GM12878 (cell line): ENCODE data around the gene ITGB8. TPM values are rescaled to one million over a fixed set of nuclear protein-coding genes. Genes with fewer than 3 reads are reported as not detected.

Experiments
- ATAC-seq: fragments of 200-7000 bp; cut with Tn5 transposase; 3 replicates; pipeline ENCODE4 v1.9.1; 2020; ENCODE audit warnings: mild to moderate bottlenecking, moderate library complexity
- BruUV-seq: library from RNA; stranded (reverse); fragments of 400-500 nt; replicated peaks from 2 replicates; lab custom pipeline; 2021; lab: Mats Ljungman, UMichigan
- CTCF ChIA-PET: fragments of 300-600 bp; sonication (Branson Sonifier 250); formaldehyde crosslinking; extraction: SDS; loops from one replicate; lab custom pipeline; 2021; ENCODE audit warnings: inconsistent platforms; lab: Yijun Ruan, JAX
- POLR2A ChIA-PET: fragments of 350-600 bp; formaldehyde crosslinking; extraction: SDS; loops from one replicate; lab custom pipeline; 2021; ENCODE audit warnings: inconsistent platforms; lab: Charles Lee
- RAD21 ChIA-PET: fragments of 300-600 bp; sonication (Branson Sonifier 250); formaldehyde crosslinking; loops from one replicate; lab custom pipeline; 2023; ENCODE audit warnings: antibody characterized with exemption; ENCODE audit not compliant: unreplicated experiment; lab: Charles Lee
- SMC1A ChIA-PET: fragments of 300-600 bp; sonication (Branson Sonifier 250); formaldehyde crosslinking; loops from one replicate; lab custom pipeline; 2023; ENCODE audit not compliant: unreplicated experiment, uncharacterized antibody; lab: Charles Lee
- DNase-seq: peaks from one replicate; pipeline ENCODE4 v3.0.0-alpha.2; 2011; ENCODE audit warnings: low read depth, low spot score
- FAIRE-seq: peaks from 3 replicates; lab custom pipeline; 2011; peaks lifted over from hg19 to GRCh38; lab: Jason Lieb, UNC
- H2AFZ ChIP-seq: 2 replicates; pipeline ENCODE4 v1.6.0; 2011; ENCODE audit warnings: low read depth, low read length, control low read depth; ENCODE audit not compliant: control insufficient read depth
- H3K27ac ChIP-seq: 2 replicates; pipeline ENCODE4 v1.5.1; 2011; ENCODE audit warnings: control low read depth; ENCODE audit not compliant: control insufficient read depth, insufficient read depth
- H3K27me3 ChIP-seq, 2 experiments: replicated peaks in 1 of 2; 2 replicates each; pipeline versions ENCODE4 v1.6.0 to v1.6.1; 2011; ENCODE audit warnings: low read length in 1 of 2; ENCODE audit not compliant: control insufficient read depth in 2 of 2, insufficient read depth in 2 of 2
- H3K36me3 ChIP-seq, 2 experiments: 2 replicates each; pipeline ENCODE4 v1.5.1; 2011; ENCODE audit warnings: low read length in 1 of 2; ENCODE audit not compliant: control insufficient read depth in 2 of 2, insufficient read depth in 2 of 2
- H3K4me1 ChIP-seq: 2 replicates; pipeline ENCODE4 v1.6.1; 2011; ENCODE audit warnings: mild to moderate bottlenecking, low read length, moderate library complexity, mixed read lengths; ENCODE audit not compliant: control insufficient read depth, insufficient read depth
- H3K4me2 ChIP-seq: 2 replicates; pipeline ENCODE4 v1.6.0; 2011; ENCODE audit warnings: control low read depth; ENCODE audit not compliant: control insufficient read depth, insufficient read depth
- H3K4me3 ChIP-seq: fragments of 200-600 bp; sonication (generic); 2 replicates; pipeline ENCODE4 v1.5.1; 2016
- H3K79me2 ChIP-seq: 2 replicates; pipeline ENCODE4 v1.6.0; 2011; ENCODE audit warnings: low read length; ENCODE audit not compliant: control insufficient read depth, insufficient read depth
- H3K9ac ChIP-seq: 2 replicates; pipeline ENCODE4 v1.8.0; 2011; ENCODE audit warnings: low read length, control low read depth, mixed read lengths; ENCODE audit not compliant: control insufficient read depth, insufficient read depth
- H3K9me3 ChIP-seq: replicated peaks from 3 replicates; pipeline ENCODE4 v1.5.1; 2011; ENCODE audit warnings: mild to moderate bottlenecking, low read length; ENCODE audit not compliant: control insufficient read depth, insufficient read depth
- H4K20me1 ChIP-seq: 2 replicates; pipeline ENCODE4 v1.6.0; 2011; ENCODE audit not compliant: control insufficient read depth, insufficient read depth
- BMI1 ChIP-seq: fragments of 450-650 bp; IDR thresholded peaks from 2 replicates; pipeline ENCODE4 v1.6.1; 2016; ENCODE audit warnings: mild to moderate bottlenecking, moderate library complexity, borderline replicate concordance
- CBX3 ChIP-seq: fragments of 200-600 bp; sonication (generic); IDR thresholded peaks from 2 replicates; pipeline ENCODE4 v1.6.1; 2016; ENCODE audit warnings: low read depth, borderline replicate concordance
- CREM ChIP-seq: IDR thresholded peaks from 2 replicates; pipeline ENCODE4 v1.6.1; 2014; ENCODE audit warnings: antibody characterized with exemption, low read depth
- IRF4 ChIP-seq: IDR thresholded peaks from 2 replicates; pipeline ENCODE4 v1.6.1; 2011; ENCODE audit warnings: low read depth, low read length
- KAT2A ChIP-seq: conservative IDR thresholded peaks from 2 replicates; pipeline ENCODE4 v1.6.1; 2011; ENCODE audit warnings: low read depth, low read length; ENCODE audit not compliant: control insufficient read depth
- KLF5 ChIP-seq: fragments of 450-650 bp; IDR thresholded peaks from 2 replicates; pipeline ENCODE4 v1.6.1; 2014; ENCODE audit warnings: mild to moderate bottlenecking; ENCODE audit not compliant: partially characterized antibody
- MEF2B ChIP-seq: fragments of 450-650 bp; IDR thresholded peaks from 2 replicates; pipeline ENCODE4 v1.6.1; 2018; ENCODE audit warnings: mild to moderate bottlenecking, moderate library complexity; ENCODE audit not compliant: partially characterized antibody, poor library complexity, severe bottlenecking
- MYB ChIP-seq: fragments of 150-350 bp; IDR thresholded peaks from 2 replicates; pipeline ENCODE4 v1.6.1; 2014; ENCODE audit warnings: mild to moderate bottlenecking, low read depth, low read length, borderline replicate concordance
- NFYA ChIP-seq: IDR thresholded peaks from 2 replicates; pipeline ENCODE4 v1.6.1; 2011; ENCODE audit warnings: low read depth, mild to moderate bottlenecking, low read length, improper control_type of control experiment, borderline replicate concordance
- NFYB ChIP-seq: IDR thresholded peaks from 2 replicates; pipeline ENCODE4 v1.6.1; 2011; ENCODE audit warnings: low read depth, mild to moderate bottlenecking, low read length, improper control_type of control experiment, moderate library complexity; ENCODE audit not compliant: insufficient read depth
- NR2C1 ChIP-seq: fragments of 450-650 bp; IDR thresholded peaks from 2 replicates; pipeline ENCODE4 v1.6.1; 2017; ENCODE audit warnings: antibody characterized with exemption, mild to moderate bottlenecking, moderate library complexity
- RBBP5 ChIP-seq: fragments of 200-600 bp; sonication (generic); conservative IDR thresholded peaks from 2 replicates; pipeline ENCODE4 v1.6.1; 2016
- RELA ChIP-seq: fragments of 450-650 bp; IDR thresholded peaks from 2 replicates; pipeline ENCODE4 v1.8.0; 2014; ENCODE audit warnings: borderline replicate concordance; ENCODE audit not compliant: partially characterized antibody
- SP1 ChIP-seq: IDR thresholded peaks from one replicate; pipeline ENCODE4 v1.6.1; 2011; ENCODE audit warnings: low read depth, low read length
- TBL1XR1 ChIP-seq: IDR thresholded peaks from 2 replicates; pipeline ENCODE4 v1.6.1; 2012; ENCODE audit warnings: low read depth, low read length, improper control_type of control experiment
- WRNIP1 ChIP-seq: IDR thresholded peaks from 2 replicates; pipeline ENCODE4 v1.6.1; 2011; ENCODE audit warnings: low read depth, low read length, improper control_type of control experiment, borderline replicate concordance
- WGBS: methylation state at CpG from one replicate; pipeline ENCODE4 v1.1.6; 2016; ENCODE audit warnings: low lambda C conversion rate; ENCODE audit not compliant: insufficient replicate concordance, insufficient coverage; ENCODE audit errors: missing lambda C conversion rate; 5-methylcytosine and 5-hydroxymethylcytosine counted together
- in situ Hi-C: fragments of 300-500 bp; cut with MboI; formaldehyde crosslinking; loops from 9 replicates; pipeline ENCODE4 v1.14.3; 2018; ENCODE audit warnings: mixed read lengths
- intact Hi-C: fragments of 100-400 bp; cut with micrococcal nuclease; formaldehyde crosslinking; loops from one replicate; pipeline ENCODE4 v1.14.2; 2022; ENCODE audit not compliant: unreplicated experiment
- polyA plus RNA-seq, 11 experiments: library from polyadenylated mRNA; depleted of rRNA in 4 of 11; unstranded in 6 of 11; stranded (reverse) in 5 of 11; fragments of >200 nt; fragmentation: Nextera tagmentation in 4 of 11; fragmentation: Illumina TruSeq in 1 of 11; extraction: Ambion mirVana in 4 of 11; extraction: Trizol in 1 of 11; gene quantifications; 1 replicate in 1 of 11; 2 replicates in 10 of 11; pipeline versions ENCODE4 v1.2.1 to v1.2.3, GENCODE V29; 2011 to 2016; ENCODE audit warnings: inconsistent platforms in 2 of 11, missing spikeins in 2 of 11, low read depth in 1 of 11
- total RNA-seq, 4 experiments: library from RNA; depleted of rRNA in 3 of 4; stranded (reverse); fragments of >200 nt in 3 of 4; fragmentation: Illumina TruSeq in 1 of 4; extraction: Trizol in 1 of 4; gene quantifications; 2 replicates each; pipeline versions ENCODE4 v1.2.1 to v1.2.3, GENCODE V29; 2013 to 2021
- TF ChIP-seq, protein P1 (sequence below): IDR thresholded peaks from 2 replicates; pipeline ENCODE4 v1.6.1; 2012; ENCODE audit warnings: low read depth, low read length, improper control_type of control experiment
- TF ChIP-seq, protein P2 (sequence below): IDR thresholded peaks from 2 replicates; pipeline ENCODE4 v1.6.1; 2012; ENCODE audit warnings: low read depth, low read length, improper control_type of control experiment
- TF ChIP-seq, protein P3 (sequence below): fragments of 150-350 bp; IDR thresholded peaks from 2 replicates; pipeline ENCODE4 v1.6.1; 2016; ENCODE audit warnings: low read depth, low read length
- TF ChIP-seq, protein P4 (sequence below): IDR thresholded peaks from 2 replicates; pipeline ENCODE4 v1.6.1; 2011; ENCODE audit warnings: borderline replicate concordance, low read depth, mild to moderate bottlenecking, moderate library complexity, low read length; ENCODE audit not compliant: insufficient read depth, poor library complexity, severe bottlenecking

Gene ITGB8
- total and polyA plus RNA-seq, 10 of the 15 experiments (the other 5 are each of a cell fraction or from before 2014, with no cell fraction given), result 0.37 to 26.2 (median 1.5) TPM

DNA sequence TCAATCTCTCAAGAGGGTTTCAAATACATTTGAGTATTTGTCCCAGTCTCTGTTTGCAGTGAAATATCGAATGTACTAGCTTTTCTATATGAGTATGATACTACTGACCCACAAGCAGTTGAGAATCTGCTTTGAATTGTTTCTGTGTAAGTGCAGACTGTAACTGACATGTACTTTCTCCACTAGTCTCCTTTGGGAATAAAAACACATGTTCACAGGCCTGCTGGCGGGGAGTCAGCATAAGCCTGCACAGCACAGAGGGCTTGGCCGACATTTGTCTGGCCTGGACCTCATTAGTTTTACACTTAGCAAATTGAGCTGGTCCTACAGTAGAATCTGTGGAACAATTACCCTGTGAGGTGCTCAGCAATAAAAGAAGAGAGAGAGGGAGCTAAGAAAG lies 72.6 kb downstream of the ITGB8 start:
- Histone ChIP-seq H3K27me3 (no peaks in the 10 kb centered on the region), H3K36me3 (peaks cover 0 to 3% of the 10 kb centered on the region in 2 experiments; a peak in 2 of 4 replicates), H3K4me1 (no peaks in the 10 kb centered on the region), H3K27ac (no peak overlapping the region)
- RAD21 ChIA-PET, result no interaction called here
- TF ChIP-seq CBX3 (no peak), RBBP5 (no peak), CREM (no peak), MYB (no peak), KAT2A (no peak), KLF5 (no peak), IRF4 (no peak), WRNIP1 (no peak), BMI1 (no peak), NFYA (no peak), NR2C1 (no peak), MEF2B (no peak), NFYB (no peak), TBL1XR1 (no peak), SP1 (no peak), RELA (no peak)
- TF ChIP-seq, protein P1, sequence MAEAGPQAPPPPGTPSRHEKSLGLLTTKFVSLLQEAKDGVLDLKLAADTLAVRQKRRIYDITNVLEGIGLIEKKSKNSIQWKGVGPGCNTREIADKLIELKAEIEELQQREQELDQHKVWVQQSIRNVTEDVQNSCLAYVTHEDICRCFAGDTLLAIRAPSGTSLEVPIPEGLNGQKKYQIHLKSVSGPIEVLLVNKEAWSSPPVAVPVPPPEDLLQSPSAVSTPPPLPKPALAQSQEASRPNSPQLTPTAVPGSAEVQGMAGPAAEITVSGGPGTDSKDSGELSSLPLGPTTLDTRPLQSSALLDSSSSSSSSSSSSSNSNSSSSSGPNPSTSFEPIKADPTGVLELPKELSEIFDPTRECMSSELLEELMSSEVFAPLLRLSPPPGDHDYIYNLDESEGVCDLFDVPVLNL, result no peak
- TF ChIP-seq, protein P2, sequence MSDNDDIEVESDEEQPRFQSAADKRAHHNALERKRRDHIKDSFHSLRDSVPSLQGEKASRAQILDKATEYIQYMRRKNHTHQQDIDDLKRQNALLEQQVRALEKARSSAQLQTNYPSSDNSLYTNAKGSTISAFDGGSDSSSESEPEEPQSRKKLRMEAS, result no peak
- TF ChIP-seq, protein P3, sequence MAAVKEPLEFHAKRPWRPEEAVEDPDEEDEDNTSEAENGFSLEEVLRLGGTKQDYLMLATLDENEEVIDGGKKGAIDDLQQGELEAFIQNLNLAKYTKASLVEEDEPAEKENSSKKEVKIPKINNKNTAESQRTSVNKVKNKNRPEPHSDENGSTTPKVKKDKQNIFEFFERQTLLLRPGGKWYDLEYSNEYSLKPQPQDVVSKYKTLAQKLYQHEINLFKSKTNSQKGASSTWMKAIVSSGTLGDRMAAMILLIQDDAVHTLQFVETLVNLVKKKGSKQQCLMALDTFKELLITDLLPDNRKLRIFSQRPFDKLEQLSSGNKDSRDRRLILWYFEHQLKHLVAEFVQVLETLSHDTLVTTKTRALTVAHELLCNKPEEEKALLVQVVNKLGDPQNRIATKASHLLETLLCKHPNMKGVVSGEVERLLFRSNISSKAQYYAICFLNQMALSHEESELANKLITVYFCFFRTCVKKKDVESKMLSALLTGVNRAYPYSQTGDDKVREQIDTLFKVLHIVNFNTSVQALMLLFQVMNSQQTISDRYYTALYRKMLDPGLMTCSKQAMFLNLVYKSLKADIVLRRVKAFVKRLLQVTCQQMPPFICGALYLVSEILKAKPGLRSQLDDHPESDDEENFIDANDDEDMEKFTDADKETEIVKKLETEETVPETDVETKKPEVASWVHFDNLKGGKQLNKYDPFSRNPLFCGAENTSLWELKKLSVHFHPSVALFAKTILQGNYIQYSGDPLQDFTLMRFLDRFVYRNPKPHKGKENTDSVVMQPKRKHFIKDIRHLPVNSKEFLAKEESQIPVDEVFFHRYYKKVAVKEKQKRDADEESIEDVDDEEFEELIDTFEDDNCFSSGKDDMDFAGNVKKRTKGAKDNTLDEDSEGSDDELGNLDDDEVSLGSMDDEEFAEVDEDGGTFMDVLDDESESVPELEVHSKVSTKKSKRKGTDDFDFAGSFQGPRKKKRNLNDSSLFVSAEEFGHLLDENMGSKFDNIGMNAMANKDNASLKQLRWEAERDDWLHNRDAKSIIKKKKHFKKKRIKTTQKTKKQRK, result no peak
- TF ChIP-seq, protein P4, sequence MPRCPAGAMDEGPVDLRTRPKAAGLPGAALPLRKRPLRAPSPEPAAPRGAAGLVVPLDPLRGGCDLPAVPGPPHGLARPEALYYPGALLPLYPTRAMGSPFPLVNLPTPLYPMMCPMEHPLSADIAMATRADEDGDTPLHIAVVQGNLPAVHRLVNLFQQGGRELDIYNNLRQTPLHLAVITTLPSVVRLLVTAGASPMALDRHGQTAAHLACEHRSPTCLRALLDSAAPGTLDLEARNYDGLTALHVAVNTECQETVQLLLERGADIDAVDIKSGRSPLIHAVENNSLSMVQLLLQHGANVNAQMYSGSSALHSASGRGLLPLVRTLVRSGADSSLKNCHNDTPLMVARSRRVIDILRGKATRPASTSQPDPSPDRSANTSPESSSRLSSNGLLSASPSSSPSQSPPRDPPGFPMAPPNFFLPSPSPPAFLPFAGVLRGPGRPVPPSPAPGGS, result no peak
- TF ChIP-seq, all 136 proteins: peak for 0
- H4K20me1 ChIP-seq, result no peaks in the 10 kb centered on the region
- H2AFZ ChIP-seq, result no peak overlapping the region
- intact Hi-C loops (loop anchor here (5.0 kb wide), 1 partner anchor 421 kb away; no protein-coding TSS in a partner anchor), in situ Hi-C loops (no loop called here)
- no peak overlapping the region for H3K9ac ChIP-seq
- no peak overlapping the region for H3K4me2 ChIP-seq
- no peak for DNase-seq
- 67% methylated on average over 3 of the region's 3 CpGs for whole genome bisulfite sequencing
- no peaks in the 10 kb centered on the region for H3K79me2 ChIP-seq
- no peaks in the 10 kb centered on the region for H3K9me3 ChIP-seq
- BruUV-seq, result no TSS peak
- POLR2A ChIA-PET, result interaction anchor here (0.6 kb wide), 1 partner anchor 250 kb away, joined by 4 read pairs; no protein-coding TSS in a partner anchor
- CTCF ChIA-PET, result interaction anchor here (0.6 to 5.5 kb wide), 14 partner anchors 8 to 656 kb away, joined by 3 to 23 read pairs (median 4); no protein-coding TSS in a partner anchor
- no peak for ATAC-seq
- H3K4me3 ChIP-seq, result no peak overlapping the region
- no peak for FAIRE-seq
- SMC1A ChIA-PET, result interaction anchor here (0.9 to 2.2 kb wide), 3 partner anchors 10 to 421 kb away, joined by 3 to 8 read pairs (median 5); no protein-coding TSS in a partner anchor
